CD14-positive monocyte (primary cell): ENCODE data around the gene GDPD4. TPM values are rescaled to one million over a fixed set of nuclear protein-coding genes. Genes with fewer than 3 reads are reported as not detected.

Experiments
- DNase-seq, 3 donors: peaks; one replicate each; pipeline ENCODE4 v3.0.0-alpha.2; 2011 to 2022
- H2AFZ ChIP-seq: 2 replicates; pipeline ENCODE4 v1.6.0; 2012; ENCODE audit warnings: mild to moderate bottlenecking, low read depth, low read length, inconsistent platforms; ENCODE audit not compliant: insufficient read depth, poor library complexity, severe bottlenecking
- H3K27ac ChIP-seq, 2 donors: 1 replicate in 1 of 2; 2 replicates in 1 of 2; pipeline ENCODE4 v1.5.1; 2012 to 2013; ENCODE audit warnings: low read length in 2 of 2, control low read depth in 1 of 2, inconsistent platforms in 1 of 2, low read depth in 1 of 2, mild to moderate bottlenecking in 1 of 2
- H3K27me3 ChIP-seq, 2 donors: one replicate each; pipeline versions ENCODE4 v1.6.0 to v1.6.1; 2011 to 2013; ENCODE audit warnings: low read length in 2 of 2; ENCODE audit not compliant: control insufficient read depth in 2 of 2, insufficient read depth in 2 of 2
- H3K36me3 ChIP-seq, 2 donors: replicated peaks in 1 of 2; 1 replicate in 1 of 2; 2 replicates in 1 of 2; pipeline versions ENCODE4 v1.5.1 to v1.6.1; 2012 to 2013; ENCODE audit warnings: low read length in 2 of 2, control low read depth in 1 of 2, inconsistent platforms in 1 of 2, mild to moderate bottlenecking in 1 of 2; ENCODE audit not compliant: insufficient read depth in 2 of 2, control insufficient read depth in 1 of 2
- H3K4me1 ChIP-seq, 2 donors: 1 replicate in 1 of 2; 2 replicates in 1 of 2; pipeline versions ENCODE4 v1.5.1 to v1.6.1; 2012 to 2013; ENCODE audit warnings: low read length in 2 of 2, control low read depth in 1 of 2, inconsistent platforms in 1 of 2, mild to moderate bottlenecking in 1 of 2, moderate library complexity in 1 of 2; ENCODE audit not compliant: insufficient read depth in 2 of 2, control insufficient read depth in 1 of 2
- H3K4me2 ChIP-seq: replicated peaks from 2 replicates; pipeline ENCODE3; 2012; ENCODE audit warnings: low read length, moderate library complexity, mild to moderate bottlenecking; ENCODE audit not compliant: poor library complexity, severe bottlenecking; ENCODE audit errors: extremely low read depth
- H3K4me3 ChIP-seq, 3 experiments: fragments of 200-600 bp in 1 of 3; sonication (generic) in 1 of 3; replicated peaks in 1 of 3; 1 replicate in 2 of 3; 2 replicates in 1 of 3; pipeline ENCODE4 v1.5.1; 2011 to 2013; ENCODE audit warnings: low read length in 3 of 3, mild to moderate bottlenecking in 3 of 3, control low read depth in 2 of 3, low read depth in 2 of 3, inconsistent platforms in 1 of 3, moderate library complexity in 1 of 3
- H3K79me2 ChIP-seq: 2 replicates; pipeline ENCODE4 v1.6.0; 2012; ENCODE audit warnings: mild to moderate bottlenecking, control low read depth, inconsistent platforms, low read length, moderate library complexity; ENCODE audit not compliant: insufficient read depth
- H3K9ac ChIP-seq: 2 replicates; pipeline ENCODE4 v1.6.0; 2017; ENCODE audit warnings: low read length, mild to moderate bottlenecking; ENCODE audit not compliant: insufficient read depth, poor library complexity, severe bottlenecking
- H3K9me3 ChIP-seq, 2 donors: replicated peaks in 1 of 2; 1 replicate in 1 of 2; 2 replicates in 1 of 2; pipeline versions ENCODE4 v1.5.1 to v1.6.1; 2012 to 2013; ENCODE audit warnings: low read length in 2 of 2, control low read depth in 1 of 2; ENCODE audit not compliant: control insufficient read depth in 1 of 2, insufficient read depth in 1 of 2
- H4K20me1 ChIP-seq: 2 replicates; pipeline ENCODE4 v1.6.0; 2012; ENCODE audit warnings: mild to moderate bottlenecking, low read length, control low read depth, moderate library complexity; ENCODE audit not compliant: insufficient read depth
- H3K27ac Mint-ChIP-seq, 7 donors: one replicate each; pipeline ENCODE4 v1.8.0; 2020; ENCODE audit warnings: mild to moderate bottlenecking in 7 of 7, mixed read lengths in 7 of 7, moderate library complexity in 6 of 7, inconsistent platforms in 2 of 7
- H3K27me3 Mint-ChIP-seq, 3 donors: one replicate each; pipeline ENCODE4 v1.8.0; 2021 to 2022; ENCODE audit warnings: low read depth in 3 of 3, mild to moderate bottlenecking in 3 of 3, mixed read lengths in 3 of 3, moderate library complexity in 3 of 3, inconsistent platforms in 1 of 3
- H3K36me3 Mint-ChIP-seq, 2 donors: one replicate each; pipeline ENCODE4 v1.8.0; 2020; ENCODE audit warnings: mixed read lengths in 2 of 2, inconsistent platforms in 1 of 2, mild to moderate bottlenecking in 1 of 2
- H3K4me1 Mint-ChIP-seq: one replicate; pipeline ENCODE4 v1.8.0; 2020; ENCODE audit warnings: mild to moderate bottlenecking, mixed read lengths
- H3K4me3 Mint-ChIP-seq, 2 donors: one replicate each; pipeline ENCODE4 v1.8.0; 2020; ENCODE audit warnings: mild to moderate bottlenecking in 2 of 2, mixed read lengths in 2 of 2, moderate library complexity in 1 of 2
- H3K9me3 Mint-ChIP-seq, 7 donors: one replicate each; pipeline ENCODE4 v1.8.0; 2020 to 2022; ENCODE audit warnings: mixed read lengths in 7 of 7, mild to moderate bottlenecking in 6 of 7, moderate library complexity in 6 of 7, inconsistent platforms in 2 of 7
- CTCF ChIP-seq: fragments of 200-600 bp; IDR thresholded peaks from one replicate; pipeline ENCODE4 v1.8.0; 2022; ENCODE audit warnings: antibody characterized with exemption, mild to moderate bottlenecking
- WGBS: methylation state at CpG from one replicate; pipeline ENCODE4 v1.1.5; 2013; ENCODE audit warnings: missing lambda C conversion rate; ENCODE audit not compliant: insufficient coverage; 5-methylcytosine and 5-hydroxymethylcytosine counted together
- intact Hi-C, 2 donors: fragments of 100-400 bp; cut with micrococcal nuclease; formaldehyde crosslinking; loops; one replicate each; pipeline versions ENCODE4 v1.15.0 to v1.15.1; 2023
- polyA plus RNA-seq, 3 donors: library from polyadenylated mRNA; depleted of rRNA in 1 of 3; unstranded in 2 of 3; stranded (reverse) in 1 of 3; fragments of 300-500 nt in 2 of 3; fragments of >200 nt in 1 of 3; fragmentation: Illumina TruSeq in 2 of 3; gene quantifications; 1 replicate in 2 of 3; 2 replicates in 1 of 3; pipeline ENCODE4 v1.2.3, GENCODE V29; 2012 to 2021

Gene GDPD4
- polyA plus RNA-seq, 3 donors: not detected

DNA sequence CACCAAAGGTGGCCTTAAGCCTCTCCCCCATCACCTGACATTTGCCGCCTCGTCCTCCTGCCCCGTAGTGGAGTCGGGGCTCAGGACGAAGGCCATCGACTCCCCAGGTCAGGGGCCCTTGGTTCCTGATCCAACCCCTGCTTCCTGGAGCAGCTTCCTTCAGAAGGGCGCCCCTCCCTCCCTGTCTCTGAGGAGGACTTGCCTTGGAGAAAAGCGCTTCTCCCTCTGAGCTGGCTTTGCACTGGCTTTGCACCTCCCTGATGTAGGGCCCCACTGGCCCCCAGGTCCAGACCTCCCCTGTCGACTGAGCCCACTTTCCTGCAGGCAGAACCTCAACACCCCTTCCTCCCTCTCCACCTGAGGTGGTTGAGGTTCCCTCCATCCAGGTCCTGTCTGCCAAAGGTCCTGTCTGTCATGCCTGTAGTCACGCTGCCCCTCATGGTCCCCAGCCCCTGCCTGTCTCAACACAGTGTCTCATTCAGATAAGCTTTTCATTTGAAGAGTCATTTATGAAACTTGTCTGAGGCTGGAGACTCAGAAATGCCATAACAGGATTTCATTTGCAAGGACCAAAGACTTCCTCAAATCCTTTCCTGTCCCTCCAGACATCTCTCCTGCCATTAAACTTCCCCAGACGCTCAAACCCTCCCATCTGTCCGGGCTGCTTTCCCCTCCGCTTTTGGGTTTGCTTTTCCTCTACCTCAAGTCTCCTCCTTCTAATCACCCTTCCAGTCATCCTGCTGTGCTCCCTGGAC is 95.0 kb downstream of the GDPD4 start:
- peaks cover 0 to 5% of the 10 kb centered on the region in 2 donors for H3K36me3 ChIP-seq
- no peak overlapping the region for H3K4me2 ChIP-seq
- DNase-seq: no peak
- no peaks in the 10 kb centered on the region for H3K9me3 ChIP-seq
- no peaks in the 10 kb centered on the region for H4K20me1 ChIP-seq
- no peaks in the 10 kb centered on the region for H3K27me3 ChIP-seq
- 26% methylated on average over 13 of the region's 13 CpGs for WGBS
- H3K9me3 Mint-ChIP-seq: no peaks in the 10 kb centered on the region
- no peak overlapping the region for H3K27ac ChIP-seq
- TF ChIP-seq CTCF: no peak
- no peak overlapping the region for H3K4me3 ChIP-seq
- H3K27ac Mint-ChIP-seq: peak overlapping the region in 1 of 7 donors; percentile 12
- intact Hi-C loops: no loop called here
- no peaks in the 10 kb centered on the region for H3K79me2 ChIP-seq
- no peak overlapping the region for H3K9ac ChIP-seq
- H3K4me1 ChIP-seq: peaks cover 0 to 5% of the 10 kb centered on the region in 2 donors
- no peak overlapping the region for H2AFZ ChIP-seq
- H3K4me3 Mint-ChIP-seq: no peak overlapping the region
- peaks cover 1 to 8% of the 10 kb centered on the region in 2 donors for H3K36me3 Mint-ChIP-seq
- H3K27me3 Mint-ChIP-seq: peaks cover 0 to 1% (median 0%) of the 10 kb centered on the region in 3 donors
- H3K4me1 Mint-ChIP-seq: peaks cover 11% of the 10 kb centered on the region

GRCh38 chr11:77205467-77206263 is 95.8 kb downstream of the GDPD4 start:
- TF ChIP-seq CTCF: no peak
- WGBS: 93% methylated on average over 30 of the region's 30 CpGs
- Histone ChIP-seq H3K4me1 (peaks cover 0 to 5% of the 10 kb centered on the region in 2 donors), H3K27ac (no peak overlapping the region), H3K4me3 (no peak overlapping the region), H3K9me3 (no peaks in the 10 kb centered on the region), H3K79me2 (no peaks in the 10 kb centered on the region), H3K36me3 (peaks cover 0 to 5% of the 10 kb centered on the region in 2 donors), H2AFZ (no peak overlapping the region), H3K27me3 (no peaks in the 10 kb centered on the region), H3K9ac (no peak overlapping the region), H3K4me2 (no peak overlapping the region), H4K20me1 (no peaks in the 10 kb centered on the region)
- intact Hi-C loops: no loop called here
- no peaks in the 10 kb centered on the region for H3K9me3 Mint-ChIP-seq
- H3K36me3 Mint-ChIP-seq: peaks cover 2 to 16% of the 10 kb centered on the region in 2 donors
- no peak overlapping the region for H3K4me3 Mint-ChIP-seq
- no peak overlapping the region for H3K27ac Mint-ChIP-seq
- DNase-seq: no peak
- H3K4me1 Mint-ChIP-seq: peaks cover 11% of the 10 kb centered on the region
- H3K27me3 Mint-ChIP-seq: peaks cover 0 to 1% (median 0%) of the 10 kb centered on the region in 3 donors
